AG04450 (cell line): ENCODE measurements around the gene ANTXR1. TPM values are rescaled to one million over a fixed set of nuclear protein-coding genes. Genes with fewer than 3 reads are reported as not detected.

Experiments used
- CTCF ChIA-PET: fragments of 300-600, 350-600 bp; formaldehyde crosslinking; extraction: SDS; loops from one replicate; lab custom pipeline; 2022; ENCODE audit warnings: antibody characterized with exemption, inconsistent platforms; lab: Charles Lee
- POLR2A ChIA-PET: fragments of 350-600 bp; formaldehyde crosslinking; extraction: SDS; loops from one replicate; lab custom pipeline; 2021; ENCODE audit warnings: antibody characterized with exemption, inconsistent platforms; lab: Yijun Ruan, JAX
- DNase-seq: peaks from one replicate; pipeline ENCODE4 v3.0.0-alpha.2; 2011; ENCODE audit warnings: low read depth, low spot score
- H3K27ac ChIP-seq: one replicate; pipeline ENCODE4 v1.5.1; 2012; ENCODE audit warnings: low read depth, low read length, control low read depth
- H3K27me3 ChIP-seq: one replicate; pipeline ENCODE4 v1.6.0; 2012; ENCODE audit warnings: low read length; ENCODE audit not compliant: control insufficient read depth, insufficient read depth
- H3K4me3 ChIP-seq: 2 replicates; pipeline ENCODE4 v1.5.1; 2011; ENCODE audit warnings: mild to moderate bottlenecking, low read depth, low read length, control low read depth
- H3K9me3 ChIP-seq: 2 replicates; pipeline ENCODE4 v1.5.1; 2012; ENCODE audit warnings: low read length; ENCODE audit not compliant: control insufficient read depth, insufficient read depth
- polyA plus RNA-seq: library from polyadenylated mRNA; depleted of rRNA; stranded (reverse); fragments of >200 nt; gene quantifications from 2 replicates; pipeline ENCODE4 v1.2.3, GENCODE V29; 2011
- TF ChIP-seq, protein P1 (sequence below): IDR thresholded peaks from 2 replicates; pipeline ENCODE4 v1.5.1; 2011; ENCODE audit warnings: low read depth, low read length, control low read depth, inconsistent platforms

ANTXR1 gene
- polyA plus RNA-seq, 1 experiment: 113 TPM

DNA sequence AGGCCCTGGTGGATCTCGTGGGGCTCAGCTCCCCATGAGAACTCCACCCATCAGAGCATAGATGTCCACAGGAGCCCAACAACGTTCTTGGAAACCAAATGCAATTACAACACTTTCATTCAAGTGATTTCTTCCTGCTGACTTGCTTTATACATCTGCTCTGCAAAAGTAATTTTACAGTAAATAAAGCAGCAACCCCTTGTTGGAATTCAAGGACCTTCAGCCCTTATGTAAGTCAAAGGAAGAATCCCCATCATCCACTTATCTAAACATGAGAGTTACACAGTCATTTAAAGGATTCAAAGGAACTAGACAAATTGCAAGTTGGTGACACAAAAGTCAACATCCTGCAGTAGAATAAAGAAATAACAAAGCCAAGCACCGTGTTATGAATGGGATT is 17.1 kb upstream of the ANTXR1 start:
- H3K27ac ChIP-seq: no peak overlapping the region
- TF ChIP-seq, protein P1, sequence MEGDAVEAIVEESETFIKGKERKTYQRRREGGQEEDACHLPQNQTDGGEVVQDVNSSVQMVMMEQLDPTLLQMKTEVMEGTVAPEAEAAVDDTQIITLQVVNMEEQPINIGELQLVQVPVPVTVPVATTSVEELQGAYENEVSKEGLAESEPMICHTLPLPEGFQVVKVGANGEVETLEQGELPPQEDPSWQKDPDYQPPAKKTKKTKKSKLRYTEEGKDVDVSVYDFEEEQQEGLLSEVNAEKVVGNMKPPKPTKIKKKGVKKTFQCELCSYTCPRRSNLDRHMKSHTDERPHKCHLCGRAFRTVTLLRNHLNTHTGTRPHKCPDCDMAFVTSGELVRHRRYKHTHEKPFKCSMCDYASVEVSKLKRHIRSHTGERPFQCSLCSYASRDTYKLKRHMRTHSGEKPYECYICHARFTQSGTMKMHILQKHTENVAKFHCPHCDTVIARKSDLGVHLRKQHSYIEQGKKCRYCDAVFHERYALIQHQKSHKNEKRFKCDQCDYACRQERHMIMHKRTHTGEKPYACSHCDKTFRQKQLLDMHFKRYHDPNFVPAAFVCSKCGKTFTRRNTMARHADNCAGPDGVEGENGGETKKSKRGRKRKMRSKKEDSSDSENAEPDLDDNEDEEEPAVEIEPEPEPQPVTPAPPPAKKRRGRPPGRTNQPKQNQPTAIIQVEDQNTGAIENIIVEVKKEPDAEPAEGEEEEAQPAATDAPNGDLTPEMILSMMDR: no peak
- CTCF ChIA-PET: interaction anchor here (0.6 kb wide), 1 partner anchor 19 kb away, joined by 3 read pairs; no protein-coding TSS in a partner anchor

DNA sequence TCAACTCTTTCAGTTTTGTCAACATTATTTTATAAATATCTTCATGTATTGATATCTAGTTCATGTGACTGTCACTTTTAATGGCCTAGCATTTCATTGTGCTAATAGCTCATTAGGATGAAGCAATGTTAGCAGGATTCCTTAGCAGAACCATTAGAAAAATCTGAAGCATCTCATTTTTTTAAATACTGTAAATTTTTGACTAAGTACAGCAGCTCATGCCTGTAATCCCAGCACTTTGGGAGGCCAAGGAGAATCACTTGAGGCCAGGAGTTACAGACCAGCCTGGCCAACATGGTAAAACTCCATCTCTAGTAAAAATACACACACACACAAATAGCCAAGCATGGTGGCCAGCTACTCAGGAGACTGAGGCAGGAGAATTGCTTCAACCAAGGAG is 15.6 kb upstream of the ANTXR1 start:
- ChIA-PET POLR2A (no interaction called here), CTCF (interaction anchor here (1.4 kb wide), 1 partner anchor 15 kb away, joined by 5 read pairs; no protein-coding TSS in a partner anchor)
- TF ChIP-seq, protein P1: no peak
- DNase-seq: no peak
- no peaks in the 10 kb centered on the region for H3K27me3 ChIP-seq
- H3K9me3 ChIP-seq: no peaks in the 10 kb centered on the region
- no peak overlapping the region for H3K4me3 ChIP-seq
- H3K27ac ChIP-seq: no peak overlapping the region

More for the DNA sequence above, 17.1 kb upstream of the ANTXR1 start:
- no peak overlapping the region for H3K4me3 ChIP-seq
- no peaks in the 10 kb centered on the region for H3K27me3 ChIP-seq
- H3K9me3 ChIP-seq: no peaks in the 10 kb centered on the region
- POLR2A ChIA-PET: no interaction called here
- DNase-seq: no peak

DNA sequence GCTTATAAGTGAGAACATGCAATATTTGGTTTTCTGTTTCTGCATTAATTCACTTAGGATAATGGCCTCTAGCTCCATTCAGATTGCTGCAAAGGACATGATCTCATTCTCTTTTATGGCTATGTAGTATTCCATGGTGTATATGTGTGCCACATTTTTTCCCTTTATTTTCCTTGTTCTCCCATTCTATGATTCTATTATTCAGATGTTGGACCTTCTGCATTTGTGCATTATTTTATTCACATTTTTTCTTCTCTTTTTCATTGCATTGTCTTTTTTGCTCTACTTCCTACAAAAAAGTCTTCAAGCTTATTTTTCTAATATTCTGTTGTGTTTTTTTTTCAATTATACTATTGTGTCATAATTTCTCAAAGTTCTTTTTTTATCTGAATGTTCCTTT is 11.1 kb upstream of the ANTXR1 start:
- CTCF ChIA-PET: interaction anchor here (0.9 to 1.3 kb wide), 2 partner anchors 9 to 11 kb away, joined by 3 to 7 read pairs; partner anchors contain the start of gene ANTXR1

DNA sequence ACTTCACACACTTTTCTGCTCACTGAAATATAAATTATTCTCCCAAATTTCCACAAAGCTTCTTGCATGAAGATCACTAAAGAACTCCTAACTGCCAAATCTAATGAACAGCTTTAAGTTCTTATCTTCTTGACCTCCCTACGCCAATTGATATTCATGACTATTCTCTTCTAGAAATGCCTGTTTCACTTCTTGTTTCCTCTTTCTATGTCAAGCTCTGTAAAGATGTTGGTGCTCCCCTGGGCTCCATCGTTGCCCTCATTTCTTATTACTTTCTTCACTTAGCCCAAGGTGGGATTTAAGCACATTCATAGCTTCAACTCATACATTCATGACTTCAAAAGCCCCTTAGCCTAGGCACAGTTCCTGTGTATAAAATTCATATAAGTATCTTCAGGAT is 9.2 kb upstream of the ANTXR1 start:
- no peaks in the 10 kb centered on the region for H3K27me3 ChIP-seq
- no peak overlapping the region for H3K4me3 ChIP-seq
- CTCF ChIA-PET: interaction anchor here (0.5 to 1.1 kb wide), 2 partner anchors 9 to 12 kb away, joined by 4 to 6 read pairs; partner anchors contain the start of gene ANTXR1
- POLR2A ChIA-PET: no interaction called here
- DNase-seq: no peak
- H3K27ac ChIP-seq: no peak overlapping the region
- no peaks in the 10 kb centered on the region for H3K9me3 ChIP-seq
- TF ChIP-seq, protein P1: no peak

More for the DNA sequence above, 11.1 kb upstream of the ANTXR1 start:
- Histone ChIP-seq H3K27ac (no peak overlapping the region), H3K27me3 (no peaks in the 10 kb centered on the region), H3K9me3 (no peaks in the 10 kb centered on the region), H3K4me3 (no peak overlapping the region)
- DNase-seq: no peak
- TF ChIP-seq, protein P1: no peak
- POLR2A ChIA-PET: interaction anchor here (0.5 kb wide), 1 partner anchor 11 kb away, joined by 3 read pairs; no protein-coding TSS in a partner anchor

DNA sequence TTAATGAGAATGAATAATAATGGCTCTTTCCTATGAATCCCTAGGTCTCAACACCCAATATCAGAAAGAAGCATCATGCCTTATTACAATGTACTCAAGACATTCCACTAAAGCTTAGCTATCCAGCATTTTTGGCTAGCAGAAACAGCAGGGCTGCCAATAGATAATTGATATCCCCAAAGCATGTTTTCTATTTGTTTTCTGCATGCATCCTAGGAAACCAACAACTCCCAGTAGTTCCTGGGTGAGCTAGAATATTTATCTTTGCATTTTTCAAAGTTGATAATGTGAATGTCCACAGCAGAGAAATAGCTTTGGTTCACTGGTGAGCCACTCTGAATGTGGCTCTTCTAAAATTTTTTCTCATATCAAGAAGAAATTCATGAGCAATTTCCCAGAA is 5.8 kb upstream of the ANTXR1 start:
- H3K9me3 ChIP-seq: no peaks in the 10 kb centered on the region
- ChIA-PET POLR2A (no interaction called here), CTCF (no interaction called here)

More for the DNA sequence above, 5.8 kb upstream of the ANTXR1 start:
- H3K4me3 ChIP-seq: no peak overlapping the region
- no peaks in the 10 kb centered on the region for H3K27me3 ChIP-seq
- H3K27ac ChIP-seq: no peak overlapping the region
- TF ChIP-seq, protein P1: no peak
- no peak for DNase-seq
